HEK293 (cell line): ENCODE measurements around the gene WDR36.

Experiments
- AEBP2 ChIP-seq: fragments of 450-650 bp; formaldehyde crosslinking; IDR thresholded peaks from 2 replicates; pipeline ENCODE4 v1.5.1; 2016; ENCODE audit warnings: missing biosample characterization, missing genetic modification characterization, borderline replicate concordance
- BCL11A ChIP-seq: fragments of 450-650 bp; formaldehyde crosslinking; IDR thresholded peaks from 2 replicates; pipeline ENCODE4 v1.5.1; 2016; ENCODE audit warnings: low read depth, missing biosample characterization, missing genetic modification characterization
- GLI4 ChIP-seq: fragments of 450-650 bp; formaldehyde crosslinking; IDR thresholded peaks from 2 replicates; pipeline ENCODE4 v1.5.1; 2016; ENCODE audit warnings: missing biosample characterization, missing genetic modification characterization
- ZBTB48 ChIP-seq: fragments of 450-650 bp; formaldehyde crosslinking; IDR thresholded peaks from 2 replicates; pipeline ENCODE4 v1.5.1; 2016; ENCODE audit warnings: missing biosample characterization, missing genetic modification characterization
- ZBTB7A ChIP-seq: fragments of 450-650 bp; formaldehyde crosslinking; IDR thresholded peaks from 2 replicates; pipeline ENCODE4 v1.5.1; 2016; ENCODE audit warnings: low read depth, missing biosample characterization, missing genetic modification characterization
- ZNF10 ChIP-seq: fragments of 450-650 bp; formaldehyde crosslinking; IDR thresholded peaks from 2 replicates; pipeline ENCODE4 v1.5.1; 2017; ENCODE audit warnings: missing biosample characterization, missing genetic modification characterization
- ZNF157 ChIP-seq: fragments of 450-650 bp; formaldehyde crosslinking; IDR thresholded peaks from 2 replicates; pipeline ENCODE4 v1.5.1; 2016; ENCODE audit warnings: missing biosample characterization, missing genetic modification characterization
- ZNF239 ChIP-seq: fragments of 450-650 bp; formaldehyde crosslinking; IDR thresholded peaks from 2 replicates; pipeline ENCODE4 v1.5.1; 2016; ENCODE audit warnings: missing biosample characterization, missing genetic modification characterization
- ZNF280D ChIP-seq: fragments of 450-650 bp; formaldehyde crosslinking; IDR thresholded peaks from 2 replicates; pipeline ENCODE4 v1.5.1; 2016; ENCODE audit warnings: missing biosample characterization, missing genetic modification characterization
- ZNF324 ChIP-seq: fragments of 450-650 bp; formaldehyde crosslinking; IDR thresholded peaks from 2 replicates; pipeline ENCODE4 v1.5.1; 2016; ENCODE audit warnings: missing biosample characterization, missing genetic modification characterization
- ZNF354C ChIP-seq: fragments of 450-650 bp; formaldehyde crosslinking; IDR thresholded peaks from 2 replicates; pipeline ENCODE4 v1.5.1; 2016; ENCODE audit warnings: missing biosample characterization, missing genetic modification characterization, low read depth, borderline replicate concordance
- ZNF398 ChIP-seq: fragments of 450-650 bp; formaldehyde crosslinking; IDR thresholded peaks from 2 replicates; pipeline ENCODE4 v1.5.1; 2017; ENCODE audit warnings: missing biosample characterization, missing genetic modification characterization
- ZNF518A ChIP-seq: fragments of 450-650 bp; formaldehyde crosslinking; conservative IDR thresholded peaks from 2 replicates; pipeline ENCODE4 v1.5.1; 2016; ENCODE audit warnings: low read depth, missing biosample characterization, missing genetic modification characterization
- ZNF530 ChIP-seq: fragments of 450-650 bp; formaldehyde crosslinking; IDR thresholded peaks from 2 replicates; pipeline ENCODE4 v1.5.1; 2016; ENCODE audit warnings: low read depth, missing biosample characterization, missing genetic modification characterization
- ZNF585B ChIP-seq: fragments of 450-650 bp; formaldehyde crosslinking; IDR thresholded peaks from 2 replicates; pipeline ENCODE4 v1.5.1; 2016; ENCODE audit warnings: missing biosample characterization, missing genetic modification characterization
- ZNF639 ChIP-seq: fragments of 450-650 bp; formaldehyde crosslinking; IDR thresholded peaks from 2 replicates; pipeline ENCODE4 v1.5.1; 2016; ENCODE audit warnings: missing biosample characterization, missing genetic modification characterization
- ZNF837 ChIP-seq: fragments of 450-650 bp; formaldehyde crosslinking; IDR thresholded peaks from 2 replicates; pipeline ENCODE4 v1.5.1; 2016; ENCODE audit warnings: missing biosample characterization, missing genetic modification characterization
- ZSCAN4 ChIP-seq: fragments of 450-650 bp; formaldehyde crosslinking; IDR thresholded peaks from 2 replicates; pipeline ENCODE4 v1.5.1; 2017; ENCODE audit warnings: missing biosample characterization, missing genetic modification characterization
- TF ChIP-seq, protein P1 (sequence below): fragments of 450-650 bp; formaldehyde crosslinking; IDR thresholded peaks from 2 replicates; pipeline ENCODE4 v1.5.1; 2016; ENCODE audit warnings: missing biosample characterization, missing genetic modification characterization

WDR36 gene

DNA sequence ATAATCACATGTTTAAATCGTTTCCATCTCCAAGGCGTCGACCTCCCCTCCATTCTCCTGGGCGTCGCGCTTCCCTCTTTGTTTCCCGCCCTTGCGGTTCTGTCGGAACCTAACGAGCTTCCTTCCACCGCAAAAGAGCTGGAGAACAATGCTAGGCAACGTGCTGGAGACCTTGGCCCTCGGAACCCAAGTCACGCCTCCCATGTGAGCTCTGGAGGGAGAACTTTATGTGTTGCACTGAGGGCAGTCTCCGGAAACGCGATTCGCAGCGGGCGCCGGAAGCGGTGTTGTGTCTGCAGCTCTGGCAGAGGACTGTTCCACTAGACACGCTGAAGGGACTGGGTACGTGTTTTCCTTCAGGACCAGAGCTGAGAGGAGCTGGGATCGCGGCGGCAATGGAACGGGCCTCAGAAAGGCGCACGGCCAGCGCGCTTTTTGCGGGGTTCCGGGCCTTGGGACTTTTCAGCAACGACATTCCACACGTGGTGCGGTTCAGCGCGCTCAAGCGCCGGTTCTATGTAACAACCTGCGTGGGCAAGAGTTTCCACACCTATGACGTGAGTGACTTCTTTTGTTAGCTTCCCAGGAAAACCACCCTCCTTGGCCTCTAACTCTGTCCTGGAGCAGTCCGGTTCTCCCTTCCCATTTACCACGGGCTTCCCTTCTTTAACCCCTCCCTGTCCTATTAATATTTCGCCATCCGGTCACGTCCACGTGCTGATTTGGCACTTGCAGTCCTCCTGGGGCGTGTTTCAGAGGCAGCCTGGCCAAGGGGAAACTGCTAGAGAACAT, at the start of gene WDR36 (continued):
- TF ChIP-seq ZNF530 (tag by site-specific recombination) = no peak
- peak; percentile 57; the same call in 1 of the 2 replicates for TF ChIP-seq ZSCAN4 (tag by site-specific recombination)
- TF ChIP-seq ZNF585B = peak; percentile 20; the same call in 1 of the 2 replicates
- peak; percentile 98 for TF ChIP-seq ZNF639 (tag by site-specific recombination)
- TF ChIP-seq ZNF837 (tag by site-specific recombination) = no peak
- no peak for TF ChIP-seq BCL11A (tag by site-specific recombination)
- peak; percentile 92 for TF ChIP-seq GLI4
- peak; percentile 40; the same call in 1 of the 2 replicates for TF ChIP-seq ZNF398 (tag by site-specific recombination)
- TF ChIP-seq ZNF280D (tag by site-specific recombination) = peak; percentile 91; the same call in 1 of the 2 replicates
- peak; percentile 54; the same call in 1 of the 2 replicates for TF ChIP-seq ZBTB48 (tag by site-specific recombination)
- no peak for TF ChIP-seq ZNF354C (tag by site-specific recombination)
- TF ChIP-seq ZNF157 (tag by site-specific recombination) = 0 out of 2 replicates have a peak, but pooled peaks have one; percentile 49
- TF ChIP-seq AEBP2 (tag by site-specific recombination) = peak; percentile 45; the same call in 1 of the 2 replicates
- 0 out of 2 replicates have a peak, but pooled peaks have one; percentile 24 for TF ChIP-seq ZNF239 (tag by site-specific recombination)
- TF ChIP-seq ZNF10 (tag by site-specific recombination) = no peak
- TF ChIP-seq ZNF324 = peak; percentile 96
- 0 out of 2 replicates have a peak, but pooled peaks have one; percentile 24 for TF ChIP-seq ZBTB7A (tag by site-specific recombination)
- TF ChIP-seq, protein P1, sequence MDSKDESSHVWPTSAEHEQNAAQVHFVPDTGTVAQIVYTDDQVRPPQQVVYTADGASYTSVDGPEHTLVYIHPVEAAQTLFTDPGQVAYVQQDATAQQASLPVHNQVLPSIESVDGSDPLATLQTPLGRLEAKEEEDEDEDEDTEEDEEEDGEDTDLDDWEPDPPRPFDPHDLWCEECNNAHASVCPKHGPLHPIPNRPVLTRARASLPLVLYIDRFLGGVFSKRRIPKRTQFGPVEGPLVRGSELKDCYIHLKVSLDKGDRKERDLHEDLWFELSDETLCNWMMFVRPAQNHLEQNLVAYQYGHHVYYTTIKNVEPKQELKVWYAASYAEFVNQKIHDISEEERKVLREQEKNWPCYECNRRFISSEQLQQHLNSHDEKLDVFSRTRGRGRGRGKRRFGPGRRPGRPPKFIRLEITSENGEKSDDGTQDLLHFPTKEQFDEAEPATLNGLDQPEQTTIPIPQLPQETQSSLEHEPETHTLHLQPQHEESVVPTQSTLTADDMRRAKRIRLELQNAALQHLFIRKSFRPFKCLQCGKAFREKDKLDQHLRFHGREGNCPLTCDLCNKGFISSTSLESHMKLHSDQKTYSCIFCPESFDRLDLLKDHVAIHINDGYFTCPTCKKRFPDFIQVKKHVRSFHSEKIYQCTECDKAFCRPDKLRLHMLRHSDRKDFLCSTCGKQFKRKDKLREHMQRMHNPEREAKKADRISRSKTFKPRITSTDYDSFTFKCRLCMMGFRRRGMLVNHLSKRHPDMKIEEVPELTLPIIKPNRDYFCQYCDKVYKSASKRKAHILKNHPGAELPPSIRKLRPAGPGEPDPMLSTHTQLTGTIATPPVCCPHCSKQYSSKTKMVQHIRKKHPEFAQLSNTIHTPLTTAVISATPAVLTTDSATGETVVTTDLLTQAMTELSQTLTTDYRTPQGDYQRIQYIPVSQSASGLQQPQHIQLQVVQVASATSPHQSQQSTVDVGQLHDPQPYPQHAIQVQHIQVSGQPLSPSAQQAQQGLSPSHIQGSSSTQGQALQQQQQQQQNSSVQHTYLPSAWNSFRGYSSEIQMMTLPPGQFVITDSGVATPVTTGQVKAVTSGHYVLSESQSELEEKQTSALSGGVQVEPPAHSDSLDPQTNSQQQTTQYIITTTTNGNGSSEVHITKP (tag by site-specific recombination) = peak; percentile 99
- peak; percentile 100 for TF ChIP-seq ZNF518A
